Esophagus squamous epithelium (tissue), 4 donors: ENCODE measurements around the gene ZNF185.

Source experiments
- CTCF ChIP-seq, 6 experiments: fragments of 450-650 bp in 4 of 6; fragments of 200-600 bp in 2 of 6; sonication (generic) in 2 of 6; IDR thresholded peaks; one replicate each; pipeline ENCODE4 v1.5.1; 2016 to 2019; ENCODE audit warnings: antibody characterized with exemption in 6 of 6, mild to moderate bottlenecking in 4 of 6, moderate library complexity in 4 of 6
- POLR2A ChIP-seq, 4 donors: fragments of 450-650 bp; IDR thresholded peaks; one replicate each; pipeline ENCODE4 v1.6.1; 2017; ENCODE audit warnings: antibody characterized with exemption in 4 of 4, mild to moderate bottlenecking in 4 of 4, moderate library complexity in 3 of 4

- TF ChIP-seq CTCF (IDR thresholded peaks at IDR 0.05): no peak
- TF ChIP-seq POLR2A (IDR thresholded peaks at IDR 0.05): no peak
Measured at GRCh38 chrX:152850465-152850864, 47.4 kb upstream of the ZNF185 start.
